ENCODE results near the gene ATP13A1. TPM values are rescaled to one million over a fixed set of nuclear protein-coding genes. Genes with fewer than 3 reads are reported as not detected.

The ATP13A1 gene
- total RNA-seq, 1 donor from 2014 or later: 114 TPM

DNA sequence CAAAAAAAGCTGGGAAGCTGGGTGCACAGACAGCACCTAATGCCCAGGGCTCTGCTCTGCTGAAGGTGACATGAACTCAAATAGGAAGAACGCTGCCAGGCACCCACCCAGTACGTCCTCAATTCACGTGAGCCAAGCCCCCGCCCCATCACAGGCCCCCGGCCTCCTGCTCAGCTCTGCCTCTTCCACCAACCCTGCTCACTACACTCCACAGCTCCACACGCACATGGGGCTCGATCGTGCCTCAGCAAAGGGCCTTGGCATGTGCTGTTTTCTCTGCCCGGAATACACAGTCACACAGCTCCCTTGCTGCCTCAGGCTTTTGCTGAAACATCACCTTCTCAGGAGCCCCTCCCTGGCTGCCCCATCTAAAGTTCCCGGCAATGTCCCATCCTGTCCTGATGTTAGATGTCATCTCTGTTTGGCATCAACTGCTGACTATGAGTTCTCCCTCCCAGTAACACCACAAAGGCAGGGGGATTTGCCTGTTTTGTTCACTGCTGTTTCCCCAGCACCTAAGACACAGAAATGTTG is 2.3 kb downstream of the ATP13A1 start:
- no peak for DNase-seq (ENCODE audit: extremely low spot score in 2 of 2)
- Histone ChIP-seq H3K36me3 (peaks cover 0 to 32% of the 10 kb centered on the region in 2 donors), H3K4me3 (no peak overlapping the region), H3K9me3 (no peaks in the 10 kb centered on the region), H3K4me1 (peaks cover 33% of the 10 kb centered on the region), H3K27me3 (no peaks in the 10 kb centered on the region), H3K27ac (no peak overlapping the region)
- intact Hi-C loops (cut with DNase I): no loop called here
- TF ChIP-seq, protein P1, sequence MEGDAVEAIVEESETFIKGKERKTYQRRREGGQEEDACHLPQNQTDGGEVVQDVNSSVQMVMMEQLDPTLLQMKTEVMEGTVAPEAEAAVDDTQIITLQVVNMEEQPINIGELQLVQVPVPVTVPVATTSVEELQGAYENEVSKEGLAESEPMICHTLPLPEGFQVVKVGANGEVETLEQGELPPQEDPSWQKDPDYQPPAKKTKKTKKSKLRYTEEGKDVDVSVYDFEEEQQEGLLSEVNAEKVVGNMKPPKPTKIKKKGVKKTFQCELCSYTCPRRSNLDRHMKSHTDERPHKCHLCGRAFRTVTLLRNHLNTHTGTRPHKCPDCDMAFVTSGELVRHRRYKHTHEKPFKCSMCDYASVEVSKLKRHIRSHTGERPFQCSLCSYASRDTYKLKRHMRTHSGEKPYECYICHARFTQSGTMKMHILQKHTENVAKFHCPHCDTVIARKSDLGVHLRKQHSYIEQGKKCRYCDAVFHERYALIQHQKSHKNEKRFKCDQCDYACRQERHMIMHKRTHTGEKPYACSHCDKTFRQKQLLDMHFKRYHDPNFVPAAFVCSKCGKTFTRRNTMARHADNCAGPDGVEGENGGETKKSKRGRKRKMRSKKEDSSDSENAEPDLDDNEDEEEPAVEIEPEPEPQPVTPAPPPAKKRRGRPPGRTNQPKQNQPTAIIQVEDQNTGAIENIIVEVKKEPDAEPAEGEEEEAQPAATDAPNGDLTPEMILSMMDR (IDR thresholded peaks at IDR 0.05): no peak
- no peak for TF ChIP-seq POLR2A (IDR thresholded peaks at IDR 0.05)
- no peak for TF ChIP-seq POLR2AphosphoS5 (IDR thresholded peaks at IDR 0.05; ENCODE audit: insufficient read depth in 1 of 2, low read depth in 1 of 2)

DNA sequence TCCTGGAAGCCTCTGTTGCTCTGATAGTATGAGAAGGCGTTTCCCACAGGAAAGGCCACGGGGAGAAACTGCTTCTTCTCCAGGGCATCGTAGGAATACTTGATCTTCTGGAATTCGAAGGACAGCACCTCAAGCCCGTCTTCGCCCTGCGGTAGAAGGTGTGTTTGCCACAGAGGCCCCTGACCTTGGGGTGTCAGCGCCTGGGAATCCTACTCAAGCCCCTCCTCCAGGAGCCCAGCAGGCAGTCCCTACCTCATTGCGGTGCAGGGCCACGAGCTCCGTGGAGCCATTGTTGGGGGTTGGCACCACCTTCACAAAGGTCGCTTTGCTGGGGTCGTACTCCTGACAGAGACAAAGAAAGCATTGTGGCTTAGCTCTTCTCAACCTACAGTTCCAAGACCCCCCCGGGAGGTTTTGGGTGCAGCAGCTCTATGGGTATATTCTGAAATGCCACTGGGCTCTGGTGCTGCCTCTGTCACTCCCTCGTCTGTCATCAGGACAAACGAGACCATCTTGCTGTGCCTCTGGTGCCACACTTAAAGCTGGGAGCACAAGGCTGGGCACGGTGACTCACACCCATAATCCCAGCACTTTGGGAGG is 3.7 kb downstream of the ATP13A1 start:
- intact Hi-C loops (cut with DNase I): no loop called here
- H3K4me3 ChIP-seq: no peak overlapping the region
- no peak for TF ChIP-seq POLR2AphosphoS5 (IDR thresholded peaks at IDR 0.05; ENCODE audit: insufficient read depth in 1 of 2, low read depth in 1 of 2)
- TF ChIP-seq POLR2A (IDR thresholded peaks at IDR 0.05): no peak
- TF ChIP-seq, protein P1 (IDR thresholded peaks at IDR 0.05): no peak
- peak in 1 of 2 donors; percentile 60 for DNase-seq (ENCODE audit: extremely low spot score in 2 of 2)
- peaks cover 0 to 47% of the 10 kb centered on the region in 2 donors for H3K36me3 ChIP-seq
- no peaks in the 10 kb centered on the region for H3K9me3 ChIP-seq
- no peaks in the 10 kb centered on the region for H3K27me3 ChIP-seq
- no peak overlapping the region for H3K27ac ChIP-seq
- H3K4me1 ChIP-seq: peaks cover 33% of the 10 kb centered on the region

DNA sequence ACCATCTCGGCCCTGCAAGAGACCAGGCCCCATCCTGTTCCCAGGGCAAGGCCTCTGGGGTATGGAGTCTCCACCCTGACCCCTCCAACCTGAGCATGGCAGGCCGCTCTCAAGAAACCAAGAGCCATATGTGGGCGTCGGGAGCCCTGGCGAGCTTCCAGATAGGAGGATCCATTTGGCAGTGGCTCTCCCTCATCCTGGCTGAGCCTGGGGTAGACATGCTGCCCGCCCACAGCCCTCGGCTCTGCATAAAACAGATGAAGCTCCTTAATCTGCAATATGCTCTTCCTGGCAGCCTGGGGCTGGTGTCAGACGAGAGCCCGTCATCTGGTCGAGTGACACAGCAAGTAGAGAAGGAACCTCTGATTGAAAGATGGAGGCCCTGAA is 6.1 kb downstream of the ATP13A1 start:
- Histone ChIP-seq H3K4me1 (peaks cover 24% of the 10 kb centered on the region), H3K27me3 (no peaks in the 10 kb centered on the region), H3K9me3 (no peaks in the 10 kb centered on the region), H3K27ac (no peak overlapping the region), H3K4me3 (no peak overlapping the region), H3K36me3 (peaks cover 0 to 70% of the 10 kb centered on the region in 2 donors)
- TF ChIP-seq POLR2AphosphoS5 (IDR thresholded peaks at IDR 0.05; ENCODE audit: insufficient read depth in 1 of 2, low read depth in 1 of 2): no peak
- TF ChIP-seq POLR2A (IDR thresholded peaks at IDR 0.05): no peak
- TF ChIP-seq, protein P1 (IDR thresholded peaks at IDR 0.05): no peak
- DNase-seq (ENCODE audit: extremely low spot score in 2 of 2): no peak
- intact Hi-C loops (cut with DNase I): no loop called here

DNA sequence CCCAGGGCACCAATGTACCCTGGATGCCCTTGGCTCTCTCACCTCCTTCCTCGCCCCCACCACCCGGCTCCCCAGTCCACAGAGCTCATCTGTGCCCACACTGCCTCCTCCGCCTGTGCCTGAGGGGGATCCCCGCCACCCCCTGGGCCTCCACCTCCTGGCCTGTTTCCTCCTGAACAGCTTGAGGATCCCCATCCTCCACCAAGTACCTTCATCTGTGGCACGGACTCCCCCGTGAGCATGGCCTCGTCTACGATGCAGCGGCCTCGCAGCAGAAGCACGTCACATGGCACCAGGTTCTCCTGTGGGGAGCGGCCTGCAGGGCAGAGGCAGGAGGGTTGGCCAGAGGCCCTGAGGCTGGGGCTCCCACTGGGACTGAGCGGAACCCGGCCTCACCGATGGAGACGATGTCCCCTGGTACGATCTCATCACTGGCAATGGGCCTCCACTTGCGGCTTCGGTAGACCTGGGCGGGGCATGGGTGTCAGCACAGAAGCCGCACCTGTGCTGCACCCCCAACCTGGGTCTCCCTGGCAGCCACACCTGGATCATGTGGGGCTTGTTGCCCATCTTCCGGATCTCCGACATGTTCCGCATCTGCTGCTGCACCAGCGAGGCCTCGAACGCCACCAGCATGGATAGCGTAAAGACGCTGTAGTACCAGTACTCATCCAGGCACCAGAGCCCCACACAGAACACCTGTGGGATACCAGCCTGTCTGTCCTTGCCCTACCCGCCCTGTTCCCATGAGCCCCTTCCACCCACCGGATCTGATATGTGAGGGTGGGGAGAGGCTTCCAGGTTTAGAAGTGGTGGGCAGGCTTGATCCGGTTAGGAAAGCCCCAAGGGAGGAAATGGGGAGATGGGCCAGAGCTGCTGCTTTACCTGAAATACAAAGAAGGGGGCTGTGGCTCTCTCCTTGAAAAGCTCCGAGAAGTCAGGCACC is 6.8 kb downstream of the ATP13A1 start:
- no peaks in the 10 kb centered on the region for H3K9me3 ChIP-seq
- no peak for TF ChIP-seq POLR2AphosphoS5 (IDR thresholded peaks at IDR 0.05; ENCODE audit: insufficient read depth in 1 of 2, low read depth in 1 of 2)
- no peak for TF ChIP-seq POLR2A (IDR thresholded peaks at IDR 0.05)
- TF ChIP-seq, protein P1 (IDR thresholded peaks at IDR 0.05): no peak
- H3K36me3 ChIP-seq: peaks cover 0 to 74% of the 10 kb centered on the region in 2 donors
- DNase-seq (ENCODE audit: extremely low spot score in 2 of 2): no peak
- peaks cover 18% of the 10 kb centered on the region for H3K4me1 ChIP-seq
- no peak overlapping the region for H3K4me3 ChIP-seq
- no peaks in the 10 kb centered on the region for H3K27me3 ChIP-seq
- H3K27ac ChIP-seq: no peak overlapping the region
- intact Hi-C loops (cut with DNase I): no loop called here

All from vagina (tissue), 2 donors.